Neuronal stem cell (in vitro differentiated cells): ENCODE measurements around the gene LUC7L2.

Experiments used
- DNase-seq: peaks from one replicate; pipeline ENCODE4 v3.0.0-alpha.2; 2013; ENCODE audit warnings: low spot score
- H2AFZ ChIP-seq: one replicate; pipeline ENCODE4 v1.6.1; 2013; ENCODE audit warnings: mild to moderate bottlenecking, low read length, inconsistent platforms
- H2AK5ac ChIP-seq: 2 replicates; pipeline ENCODE4 v1.6.1; 2013; ENCODE audit warnings: low read depth, mild to moderate bottlenecking, inconsistent platforms, low read length, moderate library complexity, mixed read lengths
- H2BK120ac ChIP-seq: 2 replicates; pipeline ENCODE4 v1.6.1; 2013; ENCODE audit warnings: low read depth, mild to moderate bottlenecking, inconsistent platforms, low read length, moderate library complexity, mixed read lengths
- H2BK12ac ChIP-seq: one replicate; pipeline ENCODE4 v1.6.1; 2013; ENCODE audit warnings: low read length, inconsistent platforms
- H2BK15ac ChIP-seq: 2 replicates; pipeline ENCODE4 v1.6.1; 2013; ENCODE audit warnings: mild to moderate bottlenecking, low read length, inconsistent platforms, mixed read lengths
- H2BK5ac ChIP-seq: one replicate; pipeline ENCODE4 v1.6.1; 2013; ENCODE audit warnings: inconsistent platforms, mild to moderate bottlenecking, low read length, moderate library complexity
- H3K14ac ChIP-seq: one replicate; pipeline ENCODE4 v1.6.1; 2013; ENCODE audit warnings: low read length, inconsistent platforms
- H3K18ac ChIP-seq: 2 replicates; pipeline ENCODE4 v1.6.1; 2013; ENCODE audit warnings: low read length, inconsistent platforms
- H3K23ac ChIP-seq: 2 replicates; pipeline ENCODE4 v1.6.1; 2013; ENCODE audit warnings: low read depth, mild to moderate bottlenecking, mixed read lengths, low read length, inconsistent platforms; ENCODE audit not compliant: poor library complexity
- H3K27ac ChIP-seq: replicated peaks from 3 replicates; pipeline ENCODE4 v1.5.1; 2013; ENCODE audit warnings: low read length, inconsistent platforms
- H3K27me3 ChIP-seq, 3 experiments: 2 replicates each; pipeline ENCODE4 v1.6.1; 2013; ENCODE audit warnings: low read length in 3 of 3, mild to moderate bottlenecking in 2 of 3, inconsistent platforms in 1 of 3, low read depth in 1 of 3, mixed read lengths in 1 of 3, moderate library complexity in 1 of 3; ENCODE audit not compliant: control insufficient read depth in 3 of 3, insufficient read depth in 3 of 3
- H3K36me3 ChIP-seq, 2 donors: replicated peaks in 1 of 2; 2 replicates each; pipeline ENCODE4 v1.6.1; 2013; ENCODE audit warnings: low read length in 2 of 2; ENCODE audit not compliant: control insufficient read depth in 2 of 2, insufficient read depth in 2 of 2
- H3K4ac ChIP-seq: 2 replicates; pipeline ENCODE4 v1.6.1; 2013; ENCODE audit warnings: inconsistent platforms, mild to moderate bottlenecking, low read length, moderate library complexity
- H3K4me1 ChIP-seq, 2 donors: 1 replicate in 1 of 2; 2 replicates in 1 of 2; pipeline ENCODE4 v1.6.1; 2013; ENCODE audit warnings: low read length in 2 of 2, low read depth in 1 of 2; ENCODE audit not compliant: control insufficient read depth in 2 of 2, insufficient read depth in 1 of 2
- H3K4me2 ChIP-seq: one replicate; pipeline ENCODE4 v1.6.1; 2013; ENCODE audit warnings: mild to moderate bottlenecking, low read length, inconsistent platforms; ENCODE audit not compliant: insufficient read depth, poor library complexity, severe bottlenecking
- H3K4me3 ChIP-seq, 2 donors: 2 replicates each; pipeline ENCODE4 v1.5.1; 2013; ENCODE audit warnings: low read length in 2 of 2, mild to moderate bottlenecking in 2 of 2, inconsistent platforms in 1 of 2, moderate library complexity in 1 of 2
- H3K79me1 ChIP-seq: one replicate; pipeline ENCODE4 v1.6.1; 2013; ENCODE audit warnings: low read depth, mild to moderate bottlenecking, inconsistent platforms, low read length, moderate library complexity
- H3K9ac ChIP-seq: one replicate; pipeline ENCODE4 v1.6.1; 2013; ENCODE audit warnings: mild to moderate bottlenecking, low read depth, low read length, inconsistent platforms; ENCODE audit not compliant: poor library complexity
- H3K9me3 ChIP-seq, 2 donors: replicated peaks in 1 of 2; 2 replicates each; pipeline versions ENCODE3 to v1.6.1; 2013; ENCODE audit warnings: low read length in 2 of 2, mild to moderate bottlenecking in 2 of 2, inconsistent platforms in 1 of 2, low read depth in 1 of 2, mixed read lengths in 1 of 2, moderate library complexity in 1 of 2; ENCODE audit not compliant: control insufficient read depth in 2 of 2, insufficient read depth in 1 of 2
- H4K8ac ChIP-seq: one replicate; pipeline ENCODE4 v1.6.1; 2013; ENCODE audit warnings: low read depth, mild to moderate bottlenecking, inconsistent platforms, low read length, moderate library complexity
- H4K91ac ChIP-seq: one replicate; pipeline ENCODE4 v1.6.1; 2013; ENCODE audit warnings: low read length, low read depth, mild to moderate bottlenecking, inconsistent platforms; ENCODE audit not compliant: poor library complexity
- WGBS, 2 donors: extraction: QIAGEN DNeasy Blood & Tissue Kit; methylation state at CpG; one replicate each; pipeline ENCODE4 v1.1.7; 2013; ENCODE audit warnings: missing lambda C conversion rate in 2 of 2, mixed read lengths in 1 of 2; ENCODE audit not compliant: insufficient read length in 2 of 2, insufficient replicate concordance in 1 of 2; ENCODE audit errors: extremely low coverage in 2 of 2; 5-methylcytosine and 5-hydroxymethylcytosine counted together

Gene LUC7L2

DNA sequence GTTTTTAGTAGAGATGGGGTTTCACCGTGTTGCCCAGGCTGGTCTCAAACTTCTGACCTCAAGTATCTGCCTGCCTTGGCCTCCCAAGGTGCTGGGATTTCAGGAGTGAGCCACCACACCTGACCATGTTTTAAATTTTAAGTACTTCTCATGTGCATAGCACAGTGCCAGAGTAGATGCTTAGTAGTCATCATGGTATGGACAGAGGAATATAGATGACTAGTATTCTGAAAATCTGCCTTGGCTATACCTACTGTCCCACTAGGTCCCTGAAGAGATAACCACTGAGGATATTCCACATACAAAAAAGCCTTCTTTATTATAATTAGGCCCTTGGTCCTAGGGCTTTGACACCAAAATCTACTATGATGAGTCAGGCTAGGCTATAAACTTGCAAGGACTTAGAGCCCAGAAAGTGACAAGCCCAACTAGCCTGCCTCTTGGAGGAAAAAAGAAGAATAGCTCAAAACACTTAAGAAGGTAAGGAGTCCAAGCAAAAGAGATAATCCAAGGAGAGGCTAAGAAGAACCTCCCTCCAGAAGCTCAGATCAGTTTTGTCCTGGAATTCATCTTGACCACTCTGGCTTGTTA, 34.0 kb downstream of the LUC7L2 start:
- Histone ChIP-seq H2AK5ac (no peak overlapping the region), H3K23ac (no peak overlapping the region), H2BK12ac (no peak overlapping the region), H2AFZ (no peak overlapping the region), H3K4me1 (no peaks in the 10 kb centered on the region), H2BK5ac (no peak overlapping the region), H3K4me2 (no peak overlapping the region), H3K4me3 (no peak overlapping the region), H2BK120ac (no peak overlapping the region), H3K4ac (no peak overlapping the region), H4K8ac (no peak overlapping the region), H3K14ac (no peak overlapping the region), H3K18ac (no peak overlapping the region), H3K27me3 (no peaks in the 10 kb centered on the region), H3K9me3 (peaks cover 0 to 4% of the 10 kb centered on the region in 2 donors), H3K9ac (no peak overlapping the region), H3K36me3 (peaks cover 3 to 97% of the 10 kb centered on the region in 2 donors), H4K91ac (no peak overlapping the region), H3K27ac (no peak overlapping the region), H3K79me1 (peaks cover 2% of the 10 kb centered on the region), H2BK15ac (no peak overlapping the region)
- WGBS, 2 donors = no CpG with 5 or more reads among the region's 1 CpG
- no peak for DNase-seq

DNA sequence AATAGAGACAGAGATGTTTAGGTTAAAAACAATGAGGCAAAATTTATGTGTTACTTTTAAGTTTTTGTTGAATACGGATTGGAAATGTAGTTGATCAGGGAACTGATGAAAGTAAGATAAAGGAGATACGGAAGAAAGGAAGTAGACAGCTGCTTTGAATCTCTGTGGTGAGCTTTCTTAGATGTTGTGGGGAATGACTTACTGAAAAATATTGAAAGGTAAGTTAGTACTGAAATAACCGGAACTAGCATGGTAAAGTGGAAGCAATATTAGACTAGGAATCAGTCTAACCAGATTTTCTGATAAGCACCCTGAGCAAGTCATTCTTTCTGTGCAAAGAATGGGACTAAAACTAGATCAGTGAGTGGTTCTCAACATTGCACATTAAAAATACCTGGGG, 34.8 kb downstream of the LUC7L2 start:
- no peak overlapping the region for H2BK15ac ChIP-seq
- H2BK5ac ChIP-seq = no peak overlapping the region
- no peak overlapping the region for H2AK5ac ChIP-seq
- no peak overlapping the region for H3K9ac ChIP-seq
- no peak overlapping the region for H4K8ac ChIP-seq
- H3K4me1 ChIP-seq = no peaks in the 10 kb centered on the region
- H2BK12ac ChIP-seq = no peak overlapping the region
- H3K79me1 ChIP-seq = peaks cover 2% of the 10 kb centered on the region
- H2AFZ ChIP-seq = no peak overlapping the region
- no peak overlapping the region for H3K27ac ChIP-seq
- no peak overlapping the region for H3K4me3 ChIP-seq
- H3K4me2 ChIP-seq = no peak overlapping the region
- no peak overlapping the region for H4K91ac ChIP-seq
- no peak overlapping the region for H3K23ac ChIP-seq
- H3K4ac ChIP-seq = no peak overlapping the region
- H3K18ac ChIP-seq = no peak overlapping the region
- no peaks in the 10 kb centered on the region for H3K27me3 ChIP-seq
- WGBS, 2 donors = 100% methylated on average over 1 to 2 of the region's 3 CpGs
- H2BK120ac ChIP-seq = no peak overlapping the region
- no peak for DNase-seq
- H3K36me3 ChIP-seq = peaks cover 3 to 97% of the 10 kb centered on the region in 2 donors
- H3K9me3 ChIP-seq = peaks cover 0 to 4% of the 10 kb centered on the region in 2 donors
- H3K14ac ChIP-seq = no peak overlapping the region

DNA sequence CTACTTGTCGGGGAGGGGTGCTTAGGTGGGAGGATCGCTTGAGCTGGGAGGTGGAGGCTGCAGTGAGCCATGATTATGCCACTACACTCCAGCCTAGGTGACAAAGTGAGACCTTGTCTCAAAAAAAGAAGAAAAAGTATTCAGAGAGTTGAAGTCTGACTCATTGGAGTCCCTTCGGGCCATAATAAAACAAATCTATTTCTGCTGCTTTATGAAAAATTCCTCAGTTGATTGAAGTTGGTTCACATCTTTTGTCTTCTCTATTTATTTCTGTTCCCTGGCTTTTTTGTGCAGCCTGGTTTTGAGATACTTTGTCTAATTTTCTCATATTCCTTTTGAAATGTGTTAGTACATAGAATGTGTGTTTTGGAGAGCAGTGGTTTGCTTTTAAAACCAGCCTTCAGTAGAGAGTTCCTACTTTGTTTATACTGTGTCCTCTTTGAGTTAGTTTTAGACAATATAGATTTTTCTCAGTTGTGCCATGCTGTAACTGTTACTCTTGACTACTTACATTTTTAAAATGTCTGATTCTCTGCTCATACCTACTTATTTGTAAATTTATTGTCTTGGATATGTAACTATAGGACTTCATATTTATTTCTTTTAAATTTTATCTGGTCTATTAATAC, 36.7 kb downstream of the LUC7L2 start:
- Histone ChIP-seq H3K4ac (no peak overlapping the region), H3K9ac (no peak overlapping the region), H2BK12ac (no peak overlapping the region), H3K9me3 (no peaks in the 10 kb centered on the region), H3K4me1 (no peaks in the 10 kb centered on the region), H2AK5ac (no peak overlapping the region), H4K91ac (no peak overlapping the region), H3K14ac (no peak overlapping the region), H4K8ac (no peak overlapping the region), H3K18ac (no peak overlapping the region), H3K27me3 (no peaks in the 10 kb centered on the region), H3K4me2 (no peak overlapping the region), H3K23ac (no peak overlapping the region), H3K27ac (no peak overlapping the region), H3K4me3 (no peak overlapping the region), H2BK5ac (no peak overlapping the region), H2BK120ac (no peak overlapping the region), H3K36me3 (peaks cover 0 to 100% of the 10 kb centered on the region in 2 donors), H2AFZ (no peak overlapping the region), H3K79me1 (peaks cover 2% of the 10 kb centered on the region), H2BK15ac (no peak overlapping the region)
- DNase-seq = no peak
- WGBS, 2 donors = no CpG with 5 or more reads among the region's 3 CpGs

DNA sequence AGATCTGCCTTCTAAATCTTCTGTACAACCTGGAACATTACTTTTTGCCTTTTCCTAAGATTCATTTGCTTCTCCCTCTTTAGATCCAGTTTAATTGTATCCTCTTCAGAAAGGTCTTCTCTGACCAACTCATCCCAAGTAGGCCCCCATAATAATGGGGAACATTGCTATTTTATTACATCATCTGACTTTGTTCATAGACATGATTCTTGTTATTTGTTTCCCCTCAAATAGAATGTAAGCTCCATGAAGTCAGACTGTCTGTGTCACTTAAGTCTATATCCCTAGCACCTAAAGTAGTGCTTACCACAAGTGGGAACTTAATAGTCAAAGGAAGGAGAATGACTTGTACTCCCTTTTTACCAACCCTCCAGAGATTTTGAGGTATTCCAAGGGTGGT, 37.5 kb downstream of the LUC7L2 start:
- Histone ChIP-seq H2BK15ac (no peak overlapping the region), H2AK5ac (no peak overlapping the region), H3K27me3 (no peaks in the 10 kb centered on the region), H3K14ac (no peak overlapping the region), H3K27ac (no peak overlapping the region), H3K36me3 (peaks cover 2 to 100% of the 10 kb centered on the region in 2 donors), H4K91ac (no peak overlapping the region), H2BK12ac (no peak overlapping the region), H3K4ac (no peak overlapping the region), H3K79me1 (peaks cover 2% of the 10 kb centered on the region), H3K23ac (no peak overlapping the region), H3K4me2 (no peak overlapping the region), H3K4me1 (no peaks in the 10 kb centered on the region), H3K4me3 (no peak overlapping the region), H3K9ac (no peak overlapping the region), H2AFZ (no peak overlapping the region), H4K8ac (no peak overlapping the region), H3K18ac (no peak overlapping the region), H3K9me3 (no peaks in the 10 kb centered on the region), H2BK120ac (no peak overlapping the region), H2BK5ac (no peak overlapping the region)
- DNase-seq = no peak
